ENCODE measurements around the gene ACBD4. TPM values are rescaled to one million over a fixed set of nuclear protein-coding genes. Genes with fewer than 3 reads are reported as not detected.

ACBD4 gene
- total and polyA plus RNA-seq, 2 of the 13 experiments (the other 11 are each of a cell fraction or from before 2014, with no cell fraction given), result 16.1 to 26.9 TPM

DNA sequence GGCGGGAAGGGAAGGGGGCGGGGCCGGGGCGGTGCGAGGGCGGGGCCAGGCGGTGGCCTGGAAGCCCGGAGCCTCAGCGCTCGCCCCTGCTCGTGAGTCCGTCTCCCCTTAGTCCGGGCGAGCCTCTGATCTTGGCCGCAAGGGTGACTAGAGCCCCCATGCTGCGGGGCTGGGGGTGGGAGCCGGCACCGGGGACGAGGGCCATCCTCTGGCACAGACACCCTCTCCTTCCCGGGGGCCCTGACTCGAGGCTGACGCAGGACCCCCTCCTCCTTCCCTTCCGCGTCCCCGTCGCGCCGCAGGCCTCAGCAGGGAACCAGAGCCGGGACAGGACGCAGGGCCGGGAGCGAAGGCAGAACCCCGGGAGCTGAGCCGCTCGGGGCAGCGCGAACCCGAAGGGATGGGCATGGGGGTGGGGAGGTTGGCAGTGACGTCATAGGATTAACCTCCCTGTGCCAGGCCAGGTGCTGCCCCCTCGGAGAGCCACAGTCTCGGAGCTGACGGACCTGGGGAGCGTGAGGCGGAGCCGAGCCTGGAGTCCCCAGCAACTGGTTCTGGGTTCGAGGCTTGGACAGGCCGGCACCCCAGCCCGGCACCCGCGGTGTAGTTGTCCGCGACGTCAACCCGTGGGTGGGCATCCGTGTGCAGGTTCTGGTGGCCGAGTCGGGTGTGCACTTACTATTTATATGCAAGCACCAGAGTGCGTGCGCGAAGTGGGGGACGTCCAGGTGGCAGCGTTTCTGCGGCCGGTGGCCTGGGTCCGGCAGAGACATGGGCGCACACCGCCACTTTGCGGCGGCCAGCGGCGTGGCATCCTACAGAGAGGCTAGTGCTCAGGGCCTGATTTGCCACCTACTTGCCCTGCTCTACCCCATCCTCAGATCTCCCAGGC is 2.7 kb upstream of the ACBD4 start (continued):
- TF ChIP-seq ZNF224 (CRISPR knock-in tag; IDR thresholded peaks at IDR 0.05) (no peak), ZNF24 (IDR thresholded peaks at IDR 0.05) (no peak), ARID2 (CRISPR knock-in tag; IDR thresholded peaks at IDR 0.05; ENCODE audit: borderline replicate concordance) (0 out of 2 replicates have a peak, but pooled peaks have one; percentile 69), MYNN (CRISPR knock-in tag; IDR thresholded peaks at IDR 0.05; ENCODE audit: low read depth) (no peak), REXO4 (CRISPR knock-in tag; IDR thresholded peaks at IDR 0.05; ENCODE audit: borderline replicate concordance) (no peak), ZSCAN31 (CRISPR knock-in tag; IDR thresholded peaks at IDR 0.05; ENCODE audit: low read depth) (peak; percentile 65; the same call in 1 of the 2 replicates), MXD3 (CRISPR knock-in tag; IDR thresholded peaks at IDR 0.05) (peak; percentile 81; the same call in 1 of the 2 replicates), ZC3H13 (CRISPR knock-in tag; IDR thresholded peaks at IDR 0.05) (peak; percentile 74; the same call in 1 of the 2 replicates), ZNF138 (CRISPR knock-in tag; IDR thresholded peaks at IDR 0.05; ENCODE audit: low read depth) (0 out of 2 replicates have a peak, but pooled peaks have one; percentile 69), ATF5 (CRISPR knock-in tag; IDR thresholded peaks at IDR 0.05; ENCODE audit: low read depth) (0 out of 2 replicates have a peak, but pooled peaks have one; percentile 33), SNAPC5 (CRISPR knock-in tag; IDR thresholded peaks at IDR 0.05; ENCODE audit: borderline replicate concordance) (no peak), ZNF644 (CRISPR knock-in tag; IDR thresholded peaks at IDR 0.05; ENCODE audit: low read depth) (no peak), ZNF724P (CRISPR knock-in tag; IDR thresholded peaks at IDR 0.05; ENCODE audit: borderline replicate concordance) (0 out of 2 replicates have a peak, but pooled peaks have one; percentile 47), NFRKB (IDR thresholded peaks at IDR 0.05) (no peak), ZNF737 (CRISPR knock-in tag; IDR thresholded peaks at IDR 0.05; ENCODE audit: borderline replicate concordance) (no peak), ZNF878 (CRISPR knock-in tag; IDR thresholded peaks at IDR 0.05) (no peak), ZNF142 (CRISPR knock-in tag; IDR thresholded peaks at IDR 0.05) (peak; percentile 52; the same call in 1 of the 2 replicates), SYNCRIP (IDR thresholded peaks at IDR 0.05; ENCODE audit: insufficient read depth, low read depth, low read length) (no peak), KLF6 (CRISPR knock-in tag; IDR thresholded peaks at IDR 0.05) (no peak), KMT2B (CRISPR knock-in tag; IDR thresholded peaks at IDR 0.05) (no peak)
- TF ChIP-seq, protein P1, sequence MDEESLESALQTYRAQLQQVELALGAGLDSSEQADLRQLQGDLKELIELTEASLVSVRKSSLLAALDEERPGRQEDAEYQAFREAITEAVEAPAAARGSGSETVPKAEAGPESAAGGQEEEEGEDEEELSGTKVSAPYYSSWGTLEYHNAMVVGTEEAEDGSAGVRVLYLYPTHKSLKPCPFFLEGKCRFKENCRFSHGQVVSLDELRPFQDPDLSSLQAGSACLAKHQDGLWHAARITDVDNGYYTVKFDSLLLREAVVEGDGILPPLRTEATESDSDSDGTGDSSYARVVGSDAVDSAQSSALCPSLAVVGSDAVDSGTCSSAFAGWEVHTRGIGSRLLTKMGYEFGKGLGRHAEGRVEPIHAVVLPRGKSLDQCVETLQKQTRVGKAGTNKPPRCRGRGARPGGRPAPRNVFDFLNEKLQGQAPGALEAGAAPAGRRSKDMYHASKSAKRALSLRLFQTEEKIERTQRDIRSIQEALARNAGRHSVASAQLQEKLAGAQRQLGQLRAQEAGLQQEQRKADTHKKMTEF (CRISPR knock-in tag; IDR thresholded peaks at IDR 0.05), result peak; percentile 42; the same call in 1 of the 2 replicates
